Measurements from ENCODE around the gene FGF7. TPM values are rescaled to one million over a fixed set of nuclear protein-coding genes. Genes with fewer than 3 reads are reported as not detected.

FGF7 gene
- polyA plus RNA-seq, 1 experiment, result 12.7 TPM

- Histone ChIP-seq H3K4me3 (ENCODE audit: low read depth, low read length) (no peak overlapping the region), H3K27me3 (ENCODE audit: control insufficient read depth, insufficient read depth, low read length) (no peaks in the 10 kb centered on the region), H3K36me3 (ENCODE audit: control insufficient read depth, insufficient read depth, low read length) (no peaks in the 10 kb centered on the region)
- ChIA-PET POLR2A (interaction anchor here (0.6 to 1.0 kb wide), 2 partner anchors 371 to 531 kb away, joined by 4 to 5 read pairs; no protein-coding TSS in a partner anchor), CTCF (no interaction called here)
- TF ChIP-seq CTCF (IDR thresholded peaks at IDR 0.05; ENCODE audit: insufficient read depth, low read depth, low read length), result no peak
- peak; percentile 54 for DNase-seq (ENCODE audit: low read depth)
Measured at GRCh38 chr15:49492830-49493229, 69.8 kb downstream of the FGF7 start.

- ChIA-PET POLR2A (no interaction called here), CTCF (no interaction called here)
- Histone ChIP-seq H3K36me3 (ENCODE audit: control insufficient read depth, insufficient read depth, low read length) (no peaks in the 10 kb centered on the region), H3K27me3 (ENCODE audit: control insufficient read depth, insufficient read depth, low read length) (no peaks in the 10 kb centered on the region), H3K4me3 (ENCODE audit: low read depth, low read length) (no peak overlapping the region)
- TF ChIP-seq CTCF (IDR thresholded peaks at IDR 0.05; ENCODE audit: insufficient read depth, low read depth, low read length), result no peak
- no peak for DNase-seq (ENCODE audit: low read depth)
Measured at GRCh38 chr15:49494842-49495241, 71.8 kb downstream of the FGF7 start.

- POLR2A ChIA-PET, result interaction anchor here (0.6 to 1.0 kb wide), 2 partner anchors 334 to 587 kb away, joined by 3 to 7 read pairs; no protein-coding TSS in a partner anchor
- Histone ChIP-seq H3K27me3 (ENCODE audit: control insufficient read depth, insufficient read depth, low read length) (no peaks in the 10 kb centered on the region), H3K4me3 (ENCODE audit: low read depth, low read length) (no peak overlapping the region; the same call in 1 of the 2 replicates), H3K36me3 (ENCODE audit: control insufficient read depth, insufficient read depth, low read length) (no peaks in the 10 kb centered on the region)
- CTCF ChIA-PET, result interaction anchor here (1.0 to 1.2 kb wide), 3 partner anchors 25 to 124 kb away, joined by 3 read pairs; no protein-coding TSS in a partner anchor
- DNase-seq (ENCODE audit: low read depth), result no peak
- no peak for TF ChIP-seq CTCF (IDR thresholded peaks at IDR 0.05; ENCODE audit: insufficient read depth, low read depth, low read length)
Measured at GRCh38 chr15:49495993-49496753, 73.1 kb downstream of the FGF7 start.

- no peak for DNase-seq (ENCODE audit: low read depth)
- H3K4me3 ChIP-seq (ENCODE audit: low read depth, low read length), result no peak overlapping the region
- ChIA-PET POLR2A (no interaction called here), CTCF (interaction anchor here (0.7 kb wide), 1 partner anchor 12 kb away, joined by 3 read pairs; no protein-coding TSS in a partner anchor)
- H3K27me3 ChIP-seq (ENCODE audit: control insufficient read depth, insufficient read depth, low read length), result no peaks in the 10 kb centered on the region
- TF ChIP-seq CTCF (IDR thresholded peaks at IDR 0.05; ENCODE audit: insufficient read depth, low read depth, low read length), result no peak
- H3K36me3 ChIP-seq (ENCODE audit: control insufficient read depth, insufficient read depth, low read length), result no peaks in the 10 kb centered on the region
Measured at GRCh38 chr15:49501586-49501985, 78.5 kb downstream of the FGF7 start.

- Histone ChIP-seq H3K4me3 (ENCODE audit: low read depth, low read length) (no peak overlapping the region), H3K36me3 (ENCODE audit: control insufficient read depth, insufficient read depth, low read length) (no peaks in the 10 kb centered on the region), H3K27me3 (ENCODE audit: control insufficient read depth, insufficient read depth, low read length) (no peaks in the 10 kb centered on the region)
- no peak for TF ChIP-seq CTCF (IDR thresholded peaks at IDR 0.05; ENCODE audit: insufficient read depth, low read depth, low read length)
- POLR2A ChIA-PET, result no interaction called here
- no peak for DNase-seq (ENCODE audit: low read depth)
- CTCF ChIA-PET, result no interaction called here
Measured at GRCh38 chr15:49506341-49506740, 83.3 kb downstream of the FGF7 start.

All from BJ (cell line).